ENCODE results near the gene KREMEN1.
"Not testable (repeated sequence)": the region's sequence is repeated elsewhere in the genome, so short reads cannot be mapped to it uniquely, and the experiment has no call there.

The KREMEN1 gene

DNA sequence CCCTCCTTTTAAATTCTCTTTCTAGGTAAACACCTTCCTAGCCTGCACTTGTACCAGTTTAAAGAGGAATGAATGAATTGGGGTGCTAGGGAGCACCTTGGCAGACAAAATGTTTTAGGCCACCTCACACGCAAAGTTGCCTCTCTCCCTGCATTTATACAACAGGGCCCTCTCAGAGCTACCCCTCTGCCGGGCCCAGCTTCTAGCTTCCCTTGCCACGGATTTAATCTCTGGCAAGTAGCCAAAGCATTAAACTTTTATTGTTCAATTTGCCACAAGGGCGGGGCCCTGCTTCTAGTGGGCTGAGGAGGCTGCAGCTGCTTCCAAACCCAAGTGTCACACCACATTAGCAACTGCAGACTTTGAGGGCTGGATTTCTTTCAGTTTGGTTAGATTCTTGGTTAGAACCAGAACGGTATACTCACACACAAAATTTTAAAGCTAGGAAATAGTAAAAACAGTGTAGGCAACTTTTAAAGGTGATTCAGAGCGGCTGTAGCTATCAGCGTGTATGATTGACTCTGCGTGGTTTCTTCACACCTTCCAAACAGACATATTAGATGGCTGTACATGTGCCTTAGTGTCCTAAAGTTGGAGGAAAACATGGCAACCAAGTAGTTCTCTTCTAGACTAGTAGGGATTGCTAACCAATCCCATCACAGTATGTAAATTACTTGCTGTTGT is 6.5 kb downstream of the KREMEN1 start:
- no peak for DNase-seq (ENCODE audit: low spot score)

DNA sequence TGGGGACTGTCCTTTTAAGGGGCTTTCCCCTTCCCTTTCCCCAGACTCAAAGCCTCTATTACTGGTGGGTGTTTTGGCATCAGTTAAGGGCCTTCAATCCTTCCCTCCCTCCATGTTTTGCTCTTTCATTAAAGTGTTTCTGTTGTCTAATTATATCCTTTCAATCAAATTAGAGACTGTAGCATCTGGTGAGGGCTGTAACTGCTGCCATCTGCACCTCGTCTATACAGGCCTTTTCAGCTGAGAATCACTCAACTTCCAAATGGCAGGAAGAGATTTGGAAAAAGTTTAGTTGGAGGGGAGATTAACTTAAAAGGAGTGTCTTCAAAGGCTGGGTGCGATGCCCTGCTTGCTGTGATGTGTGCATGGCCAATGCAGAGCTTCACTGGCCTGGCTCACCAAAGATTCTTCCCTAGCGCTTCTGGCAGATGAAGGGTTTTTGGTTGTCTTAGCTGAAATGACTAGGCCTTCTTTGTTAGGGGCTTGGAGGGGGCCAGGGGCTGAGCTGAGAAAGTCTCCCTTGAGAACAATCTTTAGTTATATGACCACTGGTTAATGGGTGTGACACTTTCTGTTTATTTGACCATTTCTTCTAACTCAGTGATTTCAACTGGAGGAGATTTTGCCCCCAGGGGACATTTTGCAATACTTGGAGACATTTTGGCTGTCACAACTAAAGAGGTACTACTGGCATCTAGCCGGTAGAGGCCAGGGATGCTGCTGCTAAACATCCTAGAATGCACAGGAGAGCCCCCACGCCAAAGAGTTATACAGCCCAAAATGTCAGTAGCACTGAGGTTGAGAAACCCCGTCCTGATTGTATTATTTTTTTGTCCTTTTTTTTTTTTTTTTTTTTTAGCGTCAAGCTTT is 7.5 kb downstream of the KREMEN1 start:
- no peak for DNase-seq (ENCODE audit: low spot score)

DNA sequence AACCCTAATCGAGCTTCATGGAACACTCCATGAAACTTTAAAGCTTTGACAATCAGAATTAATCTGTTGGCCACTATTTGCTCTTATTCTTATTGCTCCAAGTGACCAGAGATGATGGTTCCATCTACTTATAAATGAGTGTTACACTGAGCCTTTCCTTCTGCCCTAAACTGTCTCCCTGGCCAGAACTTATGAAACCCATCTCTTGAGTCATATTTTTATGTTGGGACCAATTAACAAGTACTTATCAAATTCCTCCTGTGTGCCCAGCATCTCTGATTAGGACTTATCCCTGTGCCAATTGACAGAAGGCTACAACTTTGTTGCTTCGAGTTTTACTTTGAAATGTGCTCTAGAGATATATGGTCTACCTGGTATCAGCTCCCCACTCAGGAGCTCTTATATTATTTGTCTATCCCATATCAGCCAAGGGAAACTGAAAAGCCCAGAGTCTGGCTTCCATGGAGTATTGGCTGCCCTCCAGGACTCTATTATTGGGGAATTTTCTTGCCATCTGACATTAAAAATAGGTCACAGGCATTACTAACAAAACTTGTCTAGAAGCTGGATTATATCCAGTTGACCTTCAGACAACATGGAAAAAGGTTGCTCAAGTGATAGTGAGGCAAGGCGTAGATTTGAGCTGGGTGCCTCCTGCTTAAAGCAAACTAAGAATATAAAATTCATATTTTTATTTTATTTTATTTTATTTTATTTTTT is 8.8 kb downstream of the KREMEN1 start:
- no peak for DNase-seq (ENCODE audit: low spot score)

DNA sequence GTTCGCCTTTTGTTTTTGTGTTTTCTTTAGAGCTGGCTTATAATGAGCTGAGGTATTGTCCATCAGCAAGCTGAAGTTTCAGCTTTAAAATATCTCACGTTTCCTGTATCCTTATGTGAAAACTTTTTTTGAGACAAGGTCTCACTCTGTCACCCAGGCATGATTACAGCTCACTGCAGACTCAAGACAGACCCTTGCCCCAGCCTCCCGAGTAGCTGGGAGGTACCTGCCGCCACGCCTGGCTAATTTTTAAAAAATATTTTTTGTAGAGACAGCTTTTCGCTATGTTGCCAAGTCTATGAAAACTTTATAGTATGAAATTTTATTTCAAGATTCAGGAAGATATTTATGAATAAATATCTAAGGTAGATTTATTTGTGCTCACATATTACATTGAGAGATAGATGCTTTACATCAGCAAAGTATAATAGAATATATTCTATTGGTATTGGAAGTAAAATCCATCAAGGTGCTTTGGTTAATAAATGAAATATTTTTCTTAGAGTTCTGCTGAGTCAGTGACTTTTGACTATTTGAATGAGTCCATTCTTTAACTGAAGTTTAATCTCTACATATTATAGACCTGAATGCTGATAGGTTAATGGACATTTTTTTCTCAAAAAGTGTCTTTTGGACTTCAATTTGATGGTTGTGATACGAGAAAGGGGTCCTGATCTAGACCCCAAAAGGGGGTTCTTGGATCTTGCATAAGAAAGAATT is 10.2 kb downstream of the KREMEN1 start:
- DNase-seq (ENCODE audit: low spot score) = no peak

DNA sequence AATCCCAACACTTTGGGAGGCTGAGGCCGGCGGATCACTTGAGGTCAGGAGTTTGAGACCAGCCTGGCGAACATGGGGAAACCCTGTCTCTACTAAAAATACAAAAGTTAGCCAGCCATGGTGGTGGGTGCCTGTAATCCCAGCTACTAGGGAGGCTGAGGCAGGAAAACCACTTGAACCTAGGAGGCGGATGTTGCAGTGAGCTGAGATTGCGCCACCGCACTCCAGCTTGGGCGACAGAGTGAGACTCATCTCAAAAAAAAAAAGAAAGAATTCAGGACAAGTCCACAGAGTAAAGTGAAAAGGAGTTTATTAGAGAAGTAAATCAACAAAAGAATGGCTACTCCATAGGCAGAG is 10.7 kb downstream of the KREMEN1 start:
- not testable (repeated sequence) for DNase-seq (ENCODE audit: low spot score)

DNA sequence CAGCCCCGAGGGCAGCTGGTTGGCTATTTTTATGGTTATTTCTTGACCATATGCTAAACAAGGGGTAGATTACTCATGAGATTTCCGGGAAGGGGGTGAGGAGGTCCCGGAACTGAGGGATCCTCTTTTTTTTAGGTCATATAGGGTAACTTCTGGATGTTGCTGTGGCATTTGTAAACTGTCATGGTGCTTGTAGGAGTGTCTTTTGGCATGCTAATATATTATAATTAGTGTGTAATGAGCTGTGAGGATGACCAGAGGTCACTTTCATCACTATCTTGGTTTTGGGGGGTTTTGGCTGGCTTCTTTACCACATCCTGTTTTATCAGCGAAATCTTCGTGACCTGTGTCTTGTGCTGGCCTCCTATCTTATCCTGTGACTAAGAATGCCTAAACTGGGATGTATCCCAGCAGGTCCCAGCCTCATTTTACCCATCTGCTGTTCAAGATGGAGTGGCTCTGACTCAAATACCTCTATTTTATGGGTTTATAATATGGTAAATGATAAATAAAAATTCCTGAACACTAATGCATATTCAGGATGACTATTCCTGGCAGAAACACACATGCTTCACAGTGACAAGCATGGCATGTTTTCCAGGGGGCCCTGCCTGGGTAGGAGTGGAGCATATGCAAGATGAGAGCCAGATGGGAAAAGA is 11.2 kb downstream of the KREMEN1 start:
- DNase-seq (ENCODE audit: low spot score) = no peak

DNA sequence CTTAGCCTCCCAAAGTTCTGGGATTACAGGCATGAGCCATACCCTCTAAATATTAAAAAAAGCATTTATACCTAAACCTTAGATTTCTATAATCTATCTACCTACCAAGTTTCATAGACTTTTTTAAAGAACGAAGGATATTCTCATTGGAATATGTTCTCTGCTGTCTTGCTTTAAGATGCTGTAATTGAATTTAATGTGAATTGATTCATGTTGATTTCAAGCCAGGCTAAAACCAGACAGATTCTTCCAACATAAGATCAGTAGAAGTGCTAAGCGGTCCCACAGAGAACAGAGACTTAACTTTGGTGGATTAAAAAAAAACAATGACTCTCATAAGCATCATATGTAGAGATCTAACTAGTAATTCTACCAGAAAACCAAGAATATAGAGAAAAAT is 14.2 kb downstream of the KREMEN1 start:
- no peak for DNase-seq (ENCODE audit: low spot score)

DNA sequence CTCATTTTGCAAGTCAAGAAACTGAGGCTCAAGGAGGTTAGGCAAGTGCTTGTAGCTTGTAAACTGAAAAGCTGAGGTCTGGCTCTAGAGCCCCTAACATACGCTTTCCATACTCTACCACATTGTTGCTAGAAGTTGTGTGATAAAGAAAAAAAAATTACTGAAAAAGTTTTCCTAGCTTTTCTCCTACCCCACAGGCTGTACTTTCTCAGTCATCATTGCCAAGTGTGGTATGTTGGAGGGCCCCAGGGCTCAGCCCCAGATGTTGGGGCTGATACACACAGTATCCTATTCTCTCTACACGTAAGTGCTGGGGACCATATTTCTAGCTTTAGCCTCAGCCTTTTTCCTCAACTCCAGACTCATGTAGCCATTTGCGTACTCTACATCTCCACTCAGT is 16.0 kb downstream of the KREMEN1 start:
- DNase-seq (ENCODE audit: low spot score) = no peak

DNA sequence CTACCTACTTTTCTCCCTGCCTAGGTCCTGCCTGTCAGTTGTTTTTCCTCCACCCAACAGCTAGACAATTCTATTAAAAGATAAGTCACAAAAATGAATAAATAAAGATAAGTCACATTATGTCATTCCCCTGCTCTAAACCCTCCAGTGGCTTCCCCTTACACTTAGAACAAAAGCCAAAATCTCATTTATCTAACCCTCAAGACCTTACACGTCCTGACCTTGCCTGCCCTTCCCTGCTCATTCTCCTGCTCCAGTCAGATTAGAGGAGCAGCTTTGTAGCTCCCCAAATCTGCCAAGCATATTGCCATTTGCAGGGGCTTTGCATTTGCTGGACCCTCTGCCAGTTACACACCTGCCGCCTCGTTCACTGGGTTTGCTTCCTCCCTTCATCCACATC is 16.7 kb downstream of the KREMEN1 start:
- no peak for DNase-seq (ENCODE audit: low spot score)

DNA sequence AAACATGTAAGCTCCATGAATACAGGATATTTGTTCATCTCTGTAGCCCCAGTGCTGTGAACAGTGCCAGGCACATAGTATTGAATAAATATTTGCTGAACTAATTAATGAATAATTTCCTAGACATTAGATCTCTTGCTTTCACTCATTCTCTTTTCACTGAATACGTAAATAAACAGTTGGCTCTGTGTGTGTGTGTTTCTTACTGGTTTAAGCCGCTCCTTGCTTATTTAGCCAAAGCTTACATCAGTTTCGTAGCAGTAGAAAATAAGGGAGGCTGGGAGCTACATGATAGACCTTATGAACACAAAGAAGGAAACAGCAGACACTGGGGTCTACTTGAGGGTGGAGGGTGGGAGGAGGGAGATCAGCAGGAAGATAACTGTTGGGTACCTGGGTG is 17.2 kb downstream of the KREMEN1 start:
- DNase-seq (ENCODE audit: low spot score) = no peak

DNA sequence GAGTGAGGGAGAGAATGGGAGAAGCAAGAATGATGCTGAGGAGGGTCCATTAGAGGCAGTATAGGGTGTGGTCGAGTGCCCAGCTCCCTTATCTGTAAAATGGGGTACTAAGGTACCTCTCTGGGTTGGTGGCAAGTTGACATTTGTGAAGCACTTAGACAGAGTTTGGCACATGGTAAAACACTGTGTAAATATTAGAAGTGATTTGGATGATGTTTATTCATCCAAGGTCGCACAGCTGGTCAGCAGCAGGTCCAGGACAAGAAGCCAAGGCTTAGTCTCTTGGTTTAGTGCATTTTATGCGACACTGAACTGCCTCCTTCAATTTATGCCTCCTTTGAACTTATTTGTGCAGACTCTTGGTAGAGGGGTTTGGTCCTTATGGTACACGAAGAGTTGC is 19.4 kb downstream of the KREMEN1 start:
- no peak for DNase-seq (ENCODE audit: low spot score)

DNA sequence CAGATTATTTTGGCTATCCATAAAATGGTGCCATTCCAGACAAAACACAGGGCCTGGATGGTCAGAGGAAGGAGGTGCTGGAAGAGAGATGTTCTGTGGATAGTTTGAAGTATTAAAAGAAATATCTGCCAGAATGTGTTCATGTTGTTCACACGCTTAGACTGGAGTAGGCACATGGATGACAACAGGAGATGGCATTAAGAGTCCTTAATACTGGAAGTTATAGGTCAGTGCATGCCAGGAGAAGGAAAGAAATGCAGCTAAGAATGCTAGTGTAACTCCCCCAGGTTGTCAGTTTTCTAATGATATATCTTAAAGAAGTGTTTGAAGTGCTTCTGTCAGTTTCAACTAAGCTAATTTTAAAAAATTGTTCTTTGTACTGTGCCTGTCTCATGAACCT is 20.2 kb downstream of the KREMEN1 start:
- no peak for DNase-seq (ENCODE audit: low spot score)

DNA sequence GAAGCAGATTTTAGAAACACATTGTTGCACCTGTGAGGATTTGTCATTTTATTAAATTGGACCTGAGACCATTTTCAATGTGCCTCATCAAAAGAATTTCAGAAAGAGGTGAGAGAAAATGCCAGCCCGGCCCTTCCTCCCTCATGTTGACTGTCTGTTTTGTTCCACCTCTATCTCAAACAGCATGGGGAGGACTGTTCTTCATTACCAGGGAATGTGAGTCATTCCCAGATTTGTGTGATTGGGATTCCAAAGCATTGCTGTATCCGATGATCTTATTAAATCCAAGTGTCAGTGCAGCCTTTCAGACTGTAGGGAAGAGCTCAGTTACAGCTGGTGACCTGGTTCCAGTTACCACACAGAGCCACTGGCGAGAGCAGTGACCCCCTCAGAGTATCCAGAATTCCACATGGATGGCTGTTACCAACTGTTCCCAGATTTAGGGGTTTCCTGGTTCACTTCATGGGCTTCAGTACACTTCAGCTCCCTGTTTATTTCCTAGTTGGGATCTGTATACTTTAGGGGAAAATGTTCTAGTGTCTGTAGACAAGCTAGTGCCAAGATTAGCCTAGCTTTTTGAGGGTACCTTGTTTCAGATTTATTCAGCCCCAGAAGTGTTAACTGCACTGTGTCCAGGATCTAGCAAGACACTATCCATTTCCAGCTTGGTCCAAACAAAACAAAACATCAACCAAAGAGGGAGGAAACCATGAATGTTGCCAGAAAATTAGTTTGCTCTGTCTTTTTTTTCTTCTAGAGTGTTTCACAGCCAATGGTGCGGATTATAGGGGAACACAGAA is 20.9 kb downstream of the KREMEN1 start:
- DNase-seq (ENCODE audit: low spot score) = peak; percentile 89

DNA sequence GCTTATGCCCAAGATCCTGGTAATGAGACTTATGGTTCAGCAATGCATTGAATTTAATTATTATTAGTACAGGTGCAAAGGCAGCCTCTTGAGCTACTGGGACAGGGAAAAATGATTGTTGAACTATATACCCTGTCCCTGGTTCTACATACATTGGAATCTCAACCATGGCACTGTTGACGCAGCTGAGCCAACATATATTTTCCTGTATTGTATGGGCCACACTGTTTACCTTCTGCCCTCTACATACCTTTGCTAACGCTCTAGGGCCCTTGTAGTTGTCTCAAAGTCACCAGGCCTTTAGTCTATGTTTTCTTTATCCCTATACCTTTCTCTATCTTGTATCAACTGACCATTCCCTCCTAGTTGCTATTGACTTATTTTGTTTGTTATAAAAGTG is 22.6 kb downstream of the KREMEN1 start:
- DNase-seq (ENCODE audit: low spot score) = no peak

DNA sequence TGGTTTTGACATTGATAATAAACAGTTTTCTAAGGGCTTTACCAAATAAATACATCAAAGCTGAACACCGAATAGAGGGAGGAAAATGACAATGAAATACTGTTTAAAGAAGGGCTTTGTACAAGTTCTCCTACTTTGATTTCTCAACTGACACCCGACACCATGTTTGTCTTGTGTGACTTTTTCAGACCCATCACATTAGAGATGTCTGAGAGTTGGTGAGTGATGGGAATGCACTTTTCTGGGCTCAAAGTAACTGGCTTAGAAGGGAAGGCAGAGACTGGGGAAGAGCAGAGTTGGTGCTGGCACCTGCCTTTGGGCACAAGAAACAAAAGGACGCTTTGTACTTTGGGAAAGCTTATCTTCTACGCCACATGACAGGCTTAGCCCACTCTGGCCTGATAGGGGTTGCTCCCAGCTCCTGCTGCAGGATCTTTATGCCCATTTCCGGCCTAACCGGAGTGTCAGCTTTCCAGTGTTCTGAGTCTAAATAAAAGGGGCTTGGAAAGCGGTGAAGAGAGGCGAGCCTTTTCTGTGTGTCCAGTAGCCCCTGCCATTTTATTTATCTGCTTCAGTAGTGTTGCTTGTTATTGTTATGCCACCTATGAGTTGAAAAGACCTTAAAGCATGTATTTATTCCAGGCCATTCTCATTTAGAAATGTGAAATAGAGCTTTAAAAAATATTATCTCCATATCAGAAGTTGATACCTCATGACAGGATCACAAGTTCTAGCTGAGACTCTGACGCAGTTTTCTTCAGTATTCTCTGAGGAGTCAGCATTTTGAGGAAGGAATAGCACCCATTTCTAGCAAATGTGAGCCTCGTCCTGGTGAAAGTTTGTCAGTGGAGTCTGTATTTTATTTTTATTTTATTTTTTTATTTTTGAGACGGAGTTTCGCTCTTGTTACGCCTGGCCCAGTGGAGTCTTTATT is 24.2 kb downstream of the KREMEN1 start:
- DNase-seq (ENCODE audit: low spot score) = peak; percentile 96

DNA sequence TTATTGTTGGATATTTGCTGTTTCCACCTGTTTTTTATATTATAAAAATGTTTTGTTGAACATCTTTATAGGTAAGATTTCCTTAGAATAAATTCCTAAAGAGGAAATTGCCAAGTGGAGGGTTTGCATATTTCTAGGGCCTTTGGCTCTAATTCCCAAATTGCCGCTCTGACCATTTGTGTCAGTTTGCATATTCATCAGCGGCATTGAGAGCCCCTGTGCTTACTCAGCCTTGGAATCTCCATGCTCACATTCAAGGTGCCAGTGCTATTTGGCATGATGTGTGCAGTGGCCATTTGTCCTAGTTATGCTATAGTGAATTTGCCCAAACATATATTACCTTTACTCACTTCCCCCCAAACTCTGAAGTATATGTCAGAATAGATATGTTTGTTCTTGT is 25.5 kb downstream of the KREMEN1 start:
- DNase-seq (ENCODE audit: low spot score) = no peak

DNA sequence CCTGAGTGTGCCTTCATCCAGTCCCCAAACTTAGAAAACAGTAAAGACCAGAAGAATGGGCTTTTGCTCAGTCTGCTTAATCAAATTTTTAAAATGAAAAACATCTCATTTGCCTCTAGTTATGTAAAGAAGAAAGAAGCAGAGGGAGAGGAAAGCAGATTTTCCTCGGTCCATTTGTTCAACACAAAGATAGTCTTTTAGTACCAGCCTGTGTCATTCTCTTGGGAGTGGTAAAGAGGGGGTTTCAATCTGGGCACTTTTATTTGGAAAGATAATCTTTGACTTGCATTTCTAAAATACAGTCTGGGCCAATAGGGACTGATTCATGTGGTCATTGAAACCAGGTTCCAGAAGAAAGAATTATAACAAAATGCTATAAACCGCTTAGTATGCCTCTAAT is 29.5 kb downstream of the KREMEN1 start:
- no peak for DNase-seq (ENCODE audit: low spot score)

DNA sequence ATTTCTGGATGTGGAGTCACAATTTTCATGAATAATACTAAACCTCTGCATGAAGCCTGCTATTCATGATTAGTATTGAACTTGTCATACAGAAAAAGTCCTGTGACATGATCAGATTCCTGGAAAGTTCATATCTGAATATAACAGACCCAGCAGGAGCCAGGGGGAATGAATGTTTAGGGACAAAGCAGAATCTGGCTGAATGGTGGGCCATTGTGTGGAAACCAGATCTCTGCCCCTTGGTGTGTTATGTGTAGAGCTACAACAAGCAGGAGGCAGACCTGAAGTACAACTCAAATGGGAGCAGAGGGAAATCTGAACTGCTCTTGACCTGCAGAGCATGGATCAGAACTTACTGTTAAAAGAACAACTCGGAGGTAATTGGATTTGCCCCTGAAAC is 30.3 kb downstream of the KREMEN1 start:
- no peak for DNase-seq (ENCODE audit: low spot score)

DNA sequence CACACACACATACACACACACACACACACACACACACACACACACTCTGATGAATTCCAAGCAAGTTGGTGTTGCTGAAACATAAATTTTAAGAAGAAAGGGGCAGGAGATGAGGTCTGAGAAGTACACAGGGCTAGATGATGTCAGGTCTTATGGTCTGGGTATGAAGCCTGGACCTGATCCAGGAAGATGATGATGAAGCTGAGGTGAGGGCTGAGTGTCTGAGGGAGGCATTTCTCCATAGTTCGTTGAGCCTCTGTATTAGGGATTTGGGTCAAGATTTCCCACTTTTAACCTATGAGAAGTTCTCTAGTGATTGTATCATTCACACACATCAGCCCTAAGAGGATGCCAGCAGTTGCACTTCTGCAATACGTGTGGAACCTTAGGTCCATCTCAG is 32.6 kb downstream of the KREMEN1 start:
- no peak for DNase-seq (ENCODE audit: low spot score)

DNA sequence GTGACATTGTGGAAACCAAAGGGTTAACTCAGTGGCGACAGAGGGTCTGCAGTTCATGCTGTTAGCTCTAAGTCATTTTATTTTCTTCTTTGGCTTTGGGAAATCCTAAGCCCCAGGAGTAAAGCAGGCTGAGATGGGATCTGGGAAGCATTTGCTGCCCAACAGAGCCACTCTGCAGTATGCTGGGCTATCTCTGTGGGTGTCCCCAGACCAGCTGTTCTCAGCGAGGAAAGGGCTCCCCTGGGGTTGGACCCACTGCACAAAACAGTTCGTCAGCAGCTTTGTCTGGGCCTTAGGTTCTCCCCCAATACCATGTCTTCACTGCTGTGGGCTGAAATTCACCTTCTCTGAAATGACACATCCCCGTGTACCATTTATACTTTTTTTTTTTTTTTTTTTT is 34.0 kb downstream of the KREMEN1 start:
- DNase-seq (ENCODE audit: low spot score) = no peak

Data from COLO829 (cell line).